ENCODE measurements around the gene CHRDL1.

The CHRDL1 gene

DNA sequence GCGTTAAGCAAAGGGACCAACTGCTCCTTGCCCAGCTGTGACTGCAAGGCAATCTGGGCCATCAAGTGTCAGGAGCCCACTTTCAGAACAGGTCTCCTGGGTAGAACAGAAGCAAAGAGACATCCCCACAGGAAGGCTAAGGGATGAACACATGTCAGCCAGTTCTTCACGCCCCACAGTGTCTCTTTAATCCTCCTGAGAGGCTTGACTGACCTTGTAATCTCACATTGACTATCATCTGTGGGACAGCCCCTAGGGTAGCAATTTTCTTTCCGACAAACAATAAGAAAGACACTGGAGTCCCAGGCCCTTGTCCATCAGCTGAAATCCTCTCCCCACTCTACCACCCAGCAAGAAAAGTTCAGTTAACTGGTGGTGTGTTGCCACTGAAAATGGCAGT is 1.0 kb downstream of the CHRDL1 start:
- Histone ChIP-seq H3K4me1 (ENCODE audit: control insufficient read depth, insufficient read depth, low read length, poor library complexity, severe bottlenecking) (peaks cover 4% of the 10 kb centered on the region), H3K27ac (ENCODE audit: low read depth, low read length, severe bottlenecking) (no peak overlapping the region), H3K4me3 (ENCODE audit: extremely low read depth, insufficient read depth, low read length, poor library complexity, severe bottlenecking) (no peak overlapping the region), H3K9me3 (ENCODE audit: control insufficient read depth, low read length) (no peaks in the 10 kb centered on the region), H3K36me3 (ENCODE audit: control insufficient read depth, insufficient read depth, low read length) (no peaks in the 10 kb centered on the region)
- 84% methylated on average over 2 of the region's 3 CpGs; no CpG with 5 or more reads in 1 of the 2 experiments for WGBS, 2 experiments (ENCODE audit: insufficient coverage in 2 of 2)

DNA sequence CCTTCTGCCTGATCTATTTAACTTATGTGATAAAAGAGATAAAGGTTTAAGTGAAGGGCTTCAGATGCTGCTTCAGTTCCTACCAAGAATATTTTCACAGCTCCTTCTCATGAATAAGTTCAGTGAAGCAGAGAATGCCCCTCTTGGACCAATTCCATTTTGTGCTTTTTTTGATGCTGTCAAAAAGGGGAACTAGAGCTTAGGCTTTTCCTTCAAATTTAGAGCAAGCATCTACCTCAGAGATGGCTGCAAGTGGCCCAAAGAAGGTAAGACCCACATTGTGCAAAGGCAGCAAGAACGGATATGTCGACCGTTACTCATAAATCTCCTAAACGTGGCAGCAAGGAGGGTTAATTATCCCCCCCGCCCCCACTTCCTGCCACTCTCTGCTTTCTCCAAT is 4.5 kb downstream of the CHRDL1 start:
- Histone ChIP-seq H3K9me3 (ENCODE audit: control insufficient read depth, low read length) (no peaks in the 10 kb centered on the region), H3K27ac (ENCODE audit: low read depth, low read length, severe bottlenecking) (no peak overlapping the region), H3K4me1 (ENCODE audit: control insufficient read depth, insufficient read depth, low read length, poor library complexity, severe bottlenecking) (peaks cover 4% of the 10 kb centered on the region), H3K4me3 (ENCODE audit: extremely low read depth, insufficient read depth, low read length, poor library complexity, severe bottlenecking) (no peak overlapping the region), H3K36me3 (ENCODE audit: control insufficient read depth, insufficient read depth, low read length) (no peaks in the 10 kb centered on the region)
- 73% methylated on average over 2 to 4 of the region's 5 CpGs for WGBS, 2 experiments (ENCODE audit: insufficient coverage in 2 of 2)

DNA sequence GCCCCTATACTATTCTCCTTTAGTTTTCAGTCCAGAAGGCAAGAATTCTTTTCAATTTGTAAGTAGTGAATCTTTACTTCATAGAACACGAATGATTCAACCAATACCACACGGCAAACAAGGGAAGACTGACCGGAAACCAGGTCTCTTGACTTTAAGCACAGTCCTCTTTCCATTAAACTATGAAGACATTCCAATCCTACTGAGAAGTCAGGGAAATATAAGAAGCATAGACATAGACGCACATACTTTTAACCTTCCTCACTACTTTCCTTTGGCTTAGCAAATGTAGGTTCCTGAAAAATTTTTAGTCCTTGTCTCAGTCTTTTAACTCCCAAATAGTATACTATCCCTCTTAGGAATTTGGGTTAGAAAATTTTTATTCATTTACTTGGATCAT is 9.1 kb downstream of the CHRDL1 start:
- Histone ChIP-seq H3K36me3 (ENCODE audit: control insufficient read depth, insufficient read depth, low read length) (no peaks in the 10 kb centered on the region), H3K4me3 (ENCODE audit: extremely low read depth, insufficient read depth, low read length, poor library complexity, severe bottlenecking) (no peak overlapping the region), H3K4me1 (ENCODE audit: control insufficient read depth, insufficient read depth, low read length, poor library complexity, severe bottlenecking) (no peaks in the 10 kb centered on the region), H3K27ac (ENCODE audit: low read depth, low read length, severe bottlenecking) (no peak overlapping the region), H3K9me3 (ENCODE audit: control insufficient read depth, low read length) (no peaks in the 10 kb centered on the region)
- no CpG with 5 or more reads among the region's 4 CpGs for WGBS, 2 experiments (ENCODE audit: insufficient coverage in 2 of 2)

DNA sequence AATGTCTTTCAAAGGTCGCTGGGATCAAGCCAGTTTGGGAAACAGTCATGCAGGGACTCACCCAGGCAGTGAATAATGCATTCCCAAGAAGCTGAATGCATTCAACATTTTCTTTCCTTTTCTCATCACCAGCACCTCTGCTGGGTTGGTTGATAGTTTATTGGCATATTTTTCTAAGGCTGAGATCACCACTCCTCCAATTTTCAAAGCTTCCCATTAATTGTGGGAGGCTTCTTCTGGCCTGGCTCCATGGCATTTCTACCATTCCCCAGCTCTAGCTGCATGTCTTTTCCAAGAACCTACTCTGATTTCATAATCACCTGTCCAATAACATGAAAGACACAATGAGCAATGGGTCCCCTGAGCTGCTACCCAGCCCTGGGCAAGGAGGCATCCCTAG is 35.8 kb downstream of the CHRDL1 start:
- Histone ChIP-seq H3K4me3 (ENCODE audit: extremely low read depth, insufficient read depth, low read length, poor library complexity, severe bottlenecking) (no peak overlapping the region), H3K36me3 (ENCODE audit: control insufficient read depth, insufficient read depth, low read length) (no peaks in the 10 kb centered on the region), H3K27ac (ENCODE audit: low read depth, low read length, severe bottlenecking) (no peak overlapping the region), H3K9me3 (ENCODE audit: control insufficient read depth, low read length) (no peaks in the 10 kb centered on the region), H3K4me1 (ENCODE audit: control insufficient read depth, insufficient read depth, low read length, poor library complexity, severe bottlenecking) (no peaks in the 10 kb centered on the region)
- no CpG with 5 or more reads among the region's 1 CpG for WGBS, 2 experiments (ENCODE audit: insufficient coverage in 2 of 2)

DNA sequence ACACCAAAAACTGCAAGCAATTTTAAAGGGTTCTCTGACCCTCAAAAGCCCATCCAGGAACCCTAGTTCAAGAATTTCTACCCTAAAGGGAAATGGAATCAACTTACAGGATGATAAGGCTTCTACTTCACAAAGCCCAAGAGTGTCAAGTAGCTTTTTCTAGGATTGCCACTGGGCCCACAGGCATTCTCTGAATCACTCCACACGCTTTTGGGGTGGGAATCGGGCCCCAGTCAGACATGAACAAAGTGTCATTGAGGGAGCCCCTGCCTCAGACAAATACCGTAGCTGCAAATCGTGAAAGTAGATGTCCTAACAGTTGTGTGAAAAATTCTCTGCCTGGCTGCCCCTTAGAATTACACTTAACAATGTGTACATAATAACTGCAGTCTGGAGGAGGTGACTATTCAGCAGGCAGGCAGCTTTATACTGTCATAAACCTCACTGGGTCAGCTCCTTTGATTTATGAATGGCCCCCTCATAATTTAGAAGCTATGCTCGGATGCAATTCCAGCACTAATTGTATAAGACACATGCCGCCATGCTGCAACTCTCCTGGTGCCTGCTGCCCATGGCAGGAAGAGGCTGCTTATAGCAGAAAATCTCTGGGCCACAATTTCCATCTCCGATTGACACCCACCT is 36.7 kb downstream of the CHRDL1 start:
- 83 to 92% methylated on average over 2 to 3 of the region's 7 CpGs for WGBS, 2 experiments (ENCODE audit: insufficient coverage in 2 of 2)
- no peaks in the 10 kb centered on the region for H3K9me3 ChIP-seq (ENCODE audit: control insufficient read depth, low read length)
- H3K4me1 ChIP-seq (ENCODE audit: control insufficient read depth, insufficient read depth, low read length, poor library complexity, severe bottlenecking) = no peaks in the 10 kb centered on the region
- H3K4me3 ChIP-seq (ENCODE audit: extremely low read depth, insufficient read depth, low read length, poor library complexity, severe bottlenecking) = no peak overlapping the region
- no peaks in the 10 kb centered on the region for H3K36me3 ChIP-seq (ENCODE audit: control insufficient read depth, insufficient read depth, low read length)
- no peak overlapping the region for H3K27ac ChIP-seq (ENCODE audit: low read depth, low read length, severe bottlenecking)

DNA sequence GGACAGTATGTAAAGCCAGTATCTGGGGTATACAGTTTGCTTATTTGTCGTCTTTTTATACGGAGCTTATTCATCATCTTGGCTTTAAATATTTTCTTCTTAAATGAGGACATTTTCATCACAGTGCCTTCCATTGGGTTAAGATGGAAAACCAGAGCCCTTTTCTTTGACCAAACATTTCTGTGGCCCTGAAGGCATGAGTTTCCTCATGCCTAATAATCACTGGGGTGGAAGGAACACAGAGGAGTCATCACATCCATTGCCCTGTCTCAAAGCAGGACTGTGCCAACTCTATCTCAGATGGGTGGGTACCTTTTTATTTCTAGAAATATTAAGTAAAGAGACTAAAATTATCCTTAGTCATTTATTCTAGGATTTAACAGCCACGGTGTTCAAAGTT is 40.0 kb downstream of the CHRDL1 start:
- 100% methylated on average over 2 of the region's 3 CpGs; no CpG with 5 or more reads in 1 of the 2 experiments for WGBS, 2 experiments (ENCODE audit: insufficient coverage in 2 of 2)
- no peaks in the 10 kb centered on the region for H3K9me3 ChIP-seq (ENCODE audit: control insufficient read depth, low read length)
- H3K36me3 ChIP-seq (ENCODE audit: control insufficient read depth, insufficient read depth, low read length) = no peaks in the 10 kb centered on the region
- no peak overlapping the region for H3K27ac ChIP-seq (ENCODE audit: low read depth, low read length, severe bottlenecking)
- H3K4me3 ChIP-seq (ENCODE audit: extremely low read depth, insufficient read depth, low read length, poor library complexity, severe bottlenecking) = no peak overlapping the region
- peaks cover 3% of the 10 kb centered on the region for H3K4me1 ChIP-seq (ENCODE audit: control insufficient read depth, insufficient read depth, low read length, poor library complexity, severe bottlenecking)

DNA sequence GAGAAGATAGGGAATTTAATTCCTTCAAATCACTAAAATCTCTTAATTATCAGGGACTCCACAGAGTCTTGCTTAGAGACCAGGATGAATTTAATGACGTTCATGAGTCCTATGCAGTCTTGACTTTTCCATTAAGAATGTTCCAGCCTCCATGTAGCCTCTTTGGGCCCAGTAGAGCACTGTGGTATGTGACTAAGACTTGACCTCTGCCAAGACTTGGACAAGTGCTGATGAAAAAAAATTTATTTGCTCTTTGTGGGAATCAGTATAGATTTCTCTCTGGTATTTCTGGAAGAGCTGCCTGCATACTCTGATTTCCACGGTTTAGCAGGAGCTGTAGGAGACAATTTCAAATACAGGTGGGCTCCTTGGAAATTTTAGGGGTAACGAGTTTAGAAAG is 40.6 kb downstream of the CHRDL1 start:
- peaks cover 7% of the 10 kb centered on the region for H3K4me1 ChIP-seq (ENCODE audit: control insufficient read depth, insufficient read depth, low read length, poor library complexity, severe bottlenecking)
- no peaks in the 10 kb centered on the region for H3K36me3 ChIP-seq (ENCODE audit: control insufficient read depth, insufficient read depth, low read length)
- no peaks in the 10 kb centered on the region for H3K9me3 ChIP-seq (ENCODE audit: control insufficient read depth, low read length)
- no peak overlapping the region for H3K4me3 ChIP-seq (ENCODE audit: extremely low read depth, insufficient read depth, low read length, poor library complexity, severe bottlenecking)
- H3K27ac ChIP-seq (ENCODE audit: low read depth, low read length, severe bottlenecking) = no peak overlapping the region
- 100% methylated on average over 1 of the region's 3 CpGs; no CpG with 5 or more reads in 1 of the 2 experiments for WGBS, 2 experiments (ENCODE audit: insufficient coverage in 2 of 2)

DNA sequence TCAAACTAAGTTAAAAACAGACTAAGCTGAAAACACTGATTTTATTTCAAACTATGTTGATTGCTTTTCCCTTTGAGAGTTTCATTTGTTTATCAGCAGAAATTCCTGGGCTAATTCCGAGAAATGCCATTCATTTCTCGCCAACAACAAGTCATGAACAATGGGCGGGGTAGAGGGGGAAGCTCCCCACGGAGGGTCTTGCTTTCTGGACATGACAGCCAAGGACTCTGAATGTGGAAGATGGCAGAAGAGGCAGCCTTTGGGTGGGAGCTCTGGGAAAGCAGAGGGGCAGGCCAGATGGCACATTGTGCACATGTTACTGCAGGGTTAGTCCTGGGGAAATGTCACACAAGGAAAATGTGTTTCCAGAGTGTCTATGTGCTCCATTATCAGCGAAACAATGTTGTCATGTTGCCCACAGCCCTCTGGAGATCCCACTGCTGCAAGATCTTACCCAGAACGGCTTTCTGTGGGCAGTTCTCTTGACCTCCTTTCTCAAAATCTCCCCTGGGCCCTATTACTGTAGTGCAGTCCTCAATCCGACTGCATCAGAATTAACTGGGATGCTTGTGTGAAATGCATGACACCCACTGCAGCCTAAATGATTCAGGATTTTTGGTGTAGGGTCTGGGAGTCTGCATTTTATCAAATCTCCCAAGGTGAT is 45.0 kb downstream of the CHRDL1 start:
- Histone ChIP-seq H3K9me3 (ENCODE audit: control insufficient read depth, low read length) (no peaks in the 10 kb centered on the region), H3K36me3 (ENCODE audit: control insufficient read depth, insufficient read depth, low read length) (no peaks in the 10 kb centered on the region), H3K27ac (ENCODE audit: low read depth, low read length, severe bottlenecking) (no peak overlapping the region), H3K4me3 (ENCODE audit: extremely low read depth, insufficient read depth, low read length, poor library complexity, severe bottlenecking) (no peak overlapping the region), H3K4me1 (ENCODE audit: control insufficient read depth, insufficient read depth, low read length, poor library complexity, severe bottlenecking) (peaks cover 7% of the 10 kb centered on the region)
- WGBS, 2 experiments (ENCODE audit: insufficient coverage in 2 of 2) = 100% methylated on average over 2 of the region's 7 CpGs; no CpG with 5 or more reads in 1 of the 2 experiments

DNA sequence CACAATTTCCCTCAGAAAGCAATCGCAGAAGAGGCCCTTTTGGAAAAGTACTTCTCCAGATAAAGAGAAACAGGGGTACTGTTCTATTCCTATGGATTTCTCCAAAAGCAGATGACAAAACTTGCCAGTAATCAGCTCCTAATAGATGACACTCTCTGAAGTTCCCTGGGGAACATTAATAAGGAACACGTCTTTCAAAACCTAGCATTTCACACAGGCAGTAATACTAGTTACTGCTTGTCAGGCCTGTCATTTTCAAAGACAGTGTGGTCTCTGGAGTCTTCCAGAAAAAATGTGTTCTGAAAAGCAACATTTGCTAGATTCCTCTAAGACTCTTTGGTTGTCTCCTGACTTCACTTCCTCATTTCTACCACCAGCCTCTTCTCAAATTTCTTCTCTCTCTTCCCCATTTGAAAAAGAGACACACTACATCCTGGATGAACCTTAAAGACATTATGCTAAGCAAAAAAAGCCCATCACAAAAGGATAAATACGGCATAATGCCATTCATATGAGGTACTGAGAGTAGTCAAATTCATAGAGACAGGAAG is 47.3 kb downstream of the CHRDL1 start:
- Histone ChIP-seq H3K9me3 (ENCODE audit: control insufficient read depth, low read length) (no peaks in the 10 kb centered on the region), H3K4me3 (ENCODE audit: extremely low read depth, insufficient read depth, low read length, poor library complexity, severe bottlenecking) (no peak overlapping the region), H3K4me1 (ENCODE audit: control insufficient read depth, insufficient read depth, low read length, poor library complexity, severe bottlenecking) (peaks cover 10% of the 10 kb centered on the region), H3K36me3 (ENCODE audit: control insufficient read depth, insufficient read depth, low read length) (no peaks in the 10 kb centered on the region), H3K27ac (ENCODE audit: low read depth, low read length, severe bottlenecking) (no peak overlapping the region)
- WGBS, 2 experiments (ENCODE audit: insufficient coverage in 2 of 2) = 67% methylated on average over 1 of the region's 3 CpGs; no CpG with 5 or more reads in 1 of the 2 experiments

DNA sequence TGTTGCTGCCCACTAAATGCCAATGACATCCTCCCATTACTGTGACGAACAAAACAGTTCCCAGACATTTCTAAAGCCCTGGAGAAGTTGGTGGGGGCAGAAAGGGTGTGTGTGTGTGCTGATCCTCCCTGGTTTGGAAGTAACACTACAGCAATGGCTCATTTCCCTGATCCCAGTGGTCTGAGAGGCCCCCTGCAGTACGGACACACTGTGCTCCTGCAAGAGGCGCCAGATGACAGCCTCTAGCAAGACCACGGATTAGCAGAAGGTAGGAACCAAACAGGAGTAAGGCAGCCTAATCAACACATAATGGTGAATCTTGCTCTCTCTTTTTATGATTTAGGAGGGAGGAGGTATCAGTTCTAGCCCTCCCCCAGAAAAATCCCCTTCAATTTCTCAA is 49.6 kb downstream of the CHRDL1 start:
- WGBS, 2 experiments (ENCODE audit: insufficient coverage in 2 of 2) = no CpG with 5 or more reads among the region's 4 CpGs
- H3K4me1 ChIP-seq (ENCODE audit: control insufficient read depth, insufficient read depth, low read length, poor library complexity, severe bottlenecking) = peaks cover 12% of the 10 kb centered on the region
- H3K27ac ChIP-seq (ENCODE audit: low read depth, low read length, severe bottlenecking) = no peak overlapping the region
- H3K9me3 ChIP-seq (ENCODE audit: control insufficient read depth, low read length) = no peaks in the 10 kb centered on the region
- H3K4me3 ChIP-seq (ENCODE audit: extremely low read depth, insufficient read depth, low read length, poor library complexity, severe bottlenecking) = no peak overlapping the region
- no peaks in the 10 kb centered on the region for H3K36me3 ChIP-seq (ENCODE audit: control insufficient read depth, insufficient read depth, low read length)

DNA sequence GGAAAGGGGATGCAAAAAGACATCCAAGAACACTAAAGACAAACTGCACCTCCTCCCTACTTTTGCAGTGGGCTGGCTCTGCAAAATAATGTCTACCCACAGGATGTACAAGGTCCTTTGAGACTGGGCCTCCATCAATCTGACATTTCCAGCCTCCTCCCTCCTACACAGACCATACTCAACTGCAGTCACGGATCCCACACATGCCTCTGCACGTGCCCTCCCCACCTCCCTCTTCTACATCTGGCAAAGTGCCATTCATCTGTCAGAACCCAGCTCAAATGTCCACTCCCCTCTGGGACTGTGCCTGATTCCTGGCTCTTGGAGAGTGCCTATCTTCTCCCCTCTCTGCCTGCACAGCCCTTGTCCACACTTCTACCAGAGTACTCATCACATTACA is 50.3 kb downstream of the CHRDL1 start:
- no peaks in the 10 kb centered on the region for H3K36me3 ChIP-seq (ENCODE audit: control insufficient read depth, insufficient read depth, low read length)
- no CpG with 5 or more reads among the region's 2 CpGs for WGBS, 2 experiments (ENCODE audit: insufficient coverage in 2 of 2)
- peaks cover 11% of the 10 kb centered on the region for H3K4me1 ChIP-seq (ENCODE audit: control insufficient read depth, insufficient read depth, low read length, poor library complexity, severe bottlenecking)

More for the DNA sequence above, 50.3 kb downstream of the CHRDL1 start:
- Histone ChIP-seq H3K9me3 (ENCODE audit: control insufficient read depth, low read length) (no peaks in the 10 kb centered on the region), H3K4me3 (ENCODE audit: extremely low read depth, insufficient read depth, low read length, poor library complexity, severe bottlenecking) (no peak overlapping the region), H3K27ac (ENCODE audit: low read depth, low read length, severe bottlenecking) (no peak overlapping the region)
